Putamen (tissue), 1 donor: ENCODE data around the gene PPM1G.

Experiments used
- DNase-seq: peaks from one replicate; pipeline ENCODE4 v3.0.0-alpha.2; 2016; ENCODE audit warnings: low spot score

The PPM1G gene

GRCh38 chr2:27412419-27413152, 3.2 kb upstream of the PPM1G start:
- no peak for DNase-seq

GRCh38 chr2:27408601-27409320, 630 bp downstream of the PPM1G start:
- DNase-seq: no peak

GRCh38 chr2:27407798-27408491, 1.4 kb downstream of the PPM1G start:
- DNase-seq: no peak

- no peak for DNase-seq
Measured at GRCh38 chr2:27400348-27401135, 8.8 kb downstream of the PPM1G start.

GRCh38 chr2:27398962-27399361, 10.4 kb downstream of the PPM1G start:
- no peak for DNase-seq

- DNase-seq: no peak
Measured at GRCh38 chr2:27393225-27393624, 16.2 kb downstream of the PPM1G start.

GRCh38 chr2:27390822-27391679, 18.3 kb downstream of the PPM1G start:
- DNase-seq: no peak

GRCh38 chr2:27381577-27382181, 27.7 kb downstream of the PPM1G start:
- no peak for DNase-seq

- DNase-seq: peak; percentile 97
Measured at GRCh38 chr2:27380626-27381545, 28.5 kb downstream of the PPM1G start, which contains the start of gene ZNF513. ZNF513 (minus strand) TSS chr2:27380734; CDS start chr2:27380526, 208 bp downstream.

GRCh38 chr2:27379836-27380625, 29.4 kb downstream of the PPM1G start:
- peak; percentile 72 for DNase-seq

- DNase-seq: no peak
Measured at GRCh38 chr2:27379383-27379835, 30.0 kb downstream of the PPM1G start.

- no peak for DNase-seq
Measured at GRCh38 chr2:27378809-27379290, 30.5 kb downstream of the PPM1G start.

- no peak for DNase-seq
Measured at GRCh38 chr2:27378096-27378808, 31.1 kb downstream of the PPM1G start.

- DNase-seq: no peak
Measured at GRCh38 chr2:27377618-27378095, 31.7 kb downstream of the PPM1G start.

GRCh38 chr2:27376866-27377617, 32.3 kb downstream of the PPM1G start:
- no peak for DNase-seq

- DNase-seq: no peak
Measured at GRCh38 chr2:27376151-27376865, 33.1 kb downstream of the PPM1G start.
